HepG2 (cell line): Measurements from ENCODE around the gene MIX23. TPM values are rescaled to one million over a fixed set of nuclear protein-coding genes. Genes with fewer than 3 reads are reported as not detected.

ENCODE experiments used
- ASH2L ChIP-seq: fragments of 300-600, 200-600 bp; sonication (generic); IDR thresholded peaks from 2 replicates; pipeline ENCODE4 v1.7.0; 2017; ENCODE audit warnings: low read depth, mild to moderate bottlenecking, moderate library complexity, mixed read lengths, low read length; ENCODE audit not compliant: insufficient read length
- HNRNPLL ChIP-seq: fragments of 200-400 bp; formaldehyde crosslinking; IDR thresholded peaks from 2 replicates; pipeline ENCODE4 v1.6.1; 2017; ENCODE audit warnings: mild to moderate bottlenecking, low read depth, low read length; ENCODE audit not compliant: poor library complexity, severe bottlenecking
- KLF13 ChIP-seq: sonication (generic); formaldehyde crosslinking; IDR thresholded peaks from 2 replicates; pipeline ENCODE4 v1.4.0; 2020; ENCODE audit warnings: mild to moderate bottlenecking, missing genetic modification reagents
- NCOR1 ChIP-seq: fragments of 200-600 bp; sonication (generic); IDR thresholded peaks from 2 replicates; pipeline ENCODE4 v1.7.0; 2017; ENCODE audit warnings: antibody characterized with exemption, low read length, borderline replicate concordance
- ZNF564 ChIP-seq: sonication (generic); formaldehyde crosslinking; IDR thresholded peaks from 2 replicates; pipeline ENCODE4 v1.8.1; 2023; ENCODE audit warnings: mild to moderate bottlenecking, missing genetic modification reagents
- polyA plus RNA-seq, 8 experiments: library from polyadenylated mRNA; depleted of rRNA in 3 of 8; stranded (reverse) in 7 of 8; unstranded in 1 of 8; fragments of >200 nt; fragmentation: Illumina TruSeq in 4 of 8; extraction: Trizol in 4 of 8; gene quantifications; 2 replicates each; pipeline versions ENCODE4 v1.2.1 to v1.2.3, GENCODE V29; 2011 to 2016; ENCODE audit warnings: low read depth in 4 of 8, missing spikeins in 1 of 8, mixed read lengths in 1 of 8; ENCODE audit not compliant: insufficient read depth in 1 of 8
- total RNA-seq, 5 experiments: library from RNA; depleted of rRNA; stranded (reverse); fragments of >200 nt; fragmentation: Illumina TruSeq; extraction: Trizol; gene quantifications; 2 replicates each; pipeline ENCODE4 v1.2.3, GENCODE V29; 2016; ENCODE audit warnings: low read depth in 1 of 5
- TF ChIP-seq, protein P1 (sequence below): sonication (generic); formaldehyde crosslinking; IDR thresholded peaks from 2 replicates; pipeline ENCODE4 v1.5.0; 2020; ENCODE audit warnings: mild to moderate bottlenecking, missing genetic modification reagents, moderate library complexity
- TF ChIP-seq, protein P2 (sequence below): sonication (generic); formaldehyde crosslinking; IDR thresholded peaks from 2 replicates; pipeline ENCODE4 v1.4.0; 2020; ENCODE audit warnings: missing genetic modification reagents, borderline replicate concordance
- TF ChIP-seq, protein P3 (sequence below), 2 experiments: sonication (generic) in 1 of 2; formaldehyde crosslinking in 1 of 2; IDR thresholded peaks; 2 replicates each; pipeline versions ENCODE4 v1.4.0 to v1.6.1; 2016 to 2020; ENCODE audit warnings: borderline replicate concordance in 1 of 2, low read depth in 1 of 2, mild to moderate bottlenecking in 1 of 2, missing genetic modification reagents in 1 of 2
- TF ChIP-seq, protein P4 (sequence below): sonication (generic); formaldehyde crosslinking; IDR thresholded peaks from 2 replicates; pipeline ENCODE4 v1.4.0; 2020; ENCODE audit warnings: mild to moderate bottlenecking, missing genetic modification reagents
- TF ChIP-seq, protein P5 (sequence below): IDR thresholded peaks from 2 replicates; pipeline ENCODE4 v1.6.1; 2016; ENCODE audit warnings: low read depth, missing genetic modification reagents, missing compliant biosample characterization

Gene MIX23
- total and polyA plus RNA-seq, 2 of the 13 experiments (the other 11 are each of a cell fraction or from before 2014, with no cell fraction given), result 20.0 to 152 TPM

DNA sequence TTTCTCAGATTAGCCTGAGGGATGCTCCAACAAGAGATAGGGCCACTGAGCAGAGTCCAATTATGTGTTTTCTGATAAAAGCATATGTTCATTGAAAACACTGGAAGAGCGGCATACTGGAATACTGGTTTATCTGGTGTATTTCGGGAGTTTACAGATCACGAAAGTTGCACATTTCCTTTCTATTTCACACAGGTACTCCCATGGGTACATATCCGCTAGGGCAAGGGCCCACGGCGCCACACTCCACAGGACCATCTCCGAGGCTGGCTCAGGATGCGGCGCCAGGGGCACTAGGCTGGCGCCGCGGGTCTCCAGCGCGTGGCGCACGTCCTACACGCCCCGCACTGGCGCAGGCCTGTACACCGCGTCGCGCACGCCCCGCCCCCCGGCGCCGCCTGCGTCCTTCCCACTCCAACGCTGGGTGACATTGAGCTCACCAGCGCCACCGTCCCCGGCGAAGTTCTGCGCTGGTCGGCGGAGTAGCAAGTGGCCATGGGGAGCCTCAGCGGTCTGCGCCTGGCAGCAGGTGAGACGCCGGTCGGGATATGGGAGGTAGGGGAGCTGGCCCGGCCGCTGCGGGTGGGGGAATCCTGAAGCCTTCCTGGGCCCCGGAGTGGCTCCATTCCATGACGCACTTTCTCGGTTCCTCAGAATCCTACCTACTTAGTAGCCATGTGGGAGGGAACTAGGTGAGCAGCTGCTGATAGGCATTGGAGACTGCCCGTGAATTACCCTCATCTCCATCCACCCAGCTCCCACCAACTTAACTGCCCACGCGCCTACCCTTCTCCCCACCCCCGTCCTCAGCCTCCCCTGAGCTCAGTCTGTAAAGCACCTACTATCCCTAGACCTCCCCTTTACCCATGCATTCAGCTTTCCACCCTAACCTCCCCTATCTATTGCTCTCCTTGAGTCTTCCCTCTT is 1.0 kb upstream of the MIX23 start, which contains the start of gene FAM162A (continued):
- TF ChIP-seq, protein P1, sequence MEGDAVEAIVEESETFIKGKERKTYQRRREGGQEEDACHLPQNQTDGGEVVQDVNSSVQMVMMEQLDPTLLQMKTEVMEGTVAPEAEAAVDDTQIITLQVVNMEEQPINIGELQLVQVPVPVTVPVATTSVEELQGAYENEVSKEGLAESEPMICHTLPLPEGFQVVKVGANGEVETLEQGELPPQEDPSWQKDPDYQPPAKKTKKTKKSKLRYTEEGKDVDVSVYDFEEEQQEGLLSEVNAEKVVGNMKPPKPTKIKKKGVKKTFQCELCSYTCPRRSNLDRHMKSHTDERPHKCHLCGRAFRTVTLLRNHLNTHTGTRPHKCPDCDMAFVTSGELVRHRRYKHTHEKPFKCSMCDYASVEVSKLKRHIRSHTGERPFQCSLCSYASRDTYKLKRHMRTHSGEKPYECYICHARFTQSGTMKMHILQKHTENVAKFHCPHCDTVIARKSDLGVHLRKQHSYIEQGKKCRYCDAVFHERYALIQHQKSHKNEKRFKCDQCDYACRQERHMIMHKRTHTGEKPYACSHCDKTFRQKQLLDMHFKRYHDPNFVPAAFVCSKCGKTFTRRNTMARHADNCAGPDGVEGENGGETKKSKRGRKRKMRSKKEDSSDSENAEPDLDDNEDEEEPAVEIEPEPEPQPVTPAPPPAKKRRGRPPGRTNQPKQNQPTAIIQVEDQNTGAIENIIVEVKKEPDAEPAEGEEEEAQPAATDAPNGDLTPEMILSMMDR, result peak; percentile 96
- TF ChIP-seq KLF13 (CRISPR knock-in tag), result no peak
- TF ChIP-seq ASH2L, result peak; percentile 22
- TF ChIP-seq, protein P2, sequence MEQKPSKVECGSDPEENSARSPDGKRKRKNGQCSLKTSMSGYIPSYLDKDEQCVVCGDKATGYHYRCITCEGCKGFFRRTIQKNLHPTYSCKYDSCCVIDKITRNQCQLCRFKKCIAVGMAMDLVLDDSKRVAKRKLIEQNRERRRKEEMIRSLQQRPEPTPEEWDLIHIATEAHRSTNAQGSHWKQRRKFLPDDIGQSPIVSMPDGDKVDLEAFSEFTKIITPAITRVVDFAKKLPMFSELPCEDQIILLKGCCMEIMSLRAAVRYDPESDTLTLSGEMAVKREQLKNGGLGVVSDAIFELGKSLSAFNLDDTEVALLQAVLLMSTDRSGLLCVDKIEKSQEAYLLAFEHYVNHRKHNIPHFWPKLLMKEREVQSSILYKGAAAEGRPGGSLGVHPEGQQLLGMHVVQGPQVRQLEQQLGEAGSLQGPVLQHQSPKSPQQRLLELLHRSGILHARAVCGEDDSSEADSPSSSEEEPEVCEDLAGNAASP, result peak; percentile 78
- TF ChIP-seq, protein P3, sequence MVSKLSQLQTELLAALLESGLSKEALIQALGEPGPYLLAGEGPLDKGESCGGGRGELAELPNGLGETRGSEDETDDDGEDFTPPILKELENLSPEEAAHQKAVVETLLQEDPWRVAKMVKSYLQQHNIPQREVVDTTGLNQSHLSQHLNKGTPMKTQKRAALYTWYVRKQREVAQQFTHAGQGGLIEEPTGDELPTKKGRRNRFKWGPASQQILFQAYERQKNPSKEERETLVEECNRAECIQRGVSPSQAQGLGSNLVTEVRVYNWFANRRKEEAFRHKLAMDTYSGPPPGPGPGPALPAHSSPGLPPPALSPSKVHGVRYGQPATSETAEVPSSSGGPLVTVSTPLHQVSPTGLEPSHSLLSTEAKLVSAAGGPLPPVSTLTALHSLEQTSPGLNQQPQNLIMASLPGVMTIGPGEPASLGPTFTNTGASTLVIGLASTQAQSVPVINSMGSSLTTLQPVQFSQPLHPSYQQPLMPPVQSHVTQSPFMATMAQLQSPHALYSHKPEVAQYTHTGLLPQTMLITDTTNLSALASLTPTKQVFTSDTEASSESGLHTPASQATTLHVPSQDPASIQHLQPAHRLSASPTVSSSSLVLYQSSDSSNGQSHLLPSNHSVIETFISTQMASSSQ (IDR thresholded peaks at IDR 0.05; ENCODE audit: low read depth), result no peak
- TF ChIP-seq, protein P3 (CRISPR knock-in tag; IDR thresholded peaks at IDR 0.05; ENCODE audit: borderline replicate concordance), result peak; percentile 81; the same call in 1 of the 2 replicates
- TF ChIP-seq ZNF564 (CRISPR knock-in tag), result peak; percentile 90; the same call in 1 of the 2 replicates
- peak; percentile 93 for TF ChIP-seq HNRNPLL
- TF ChIP-seq, protein P4, sequence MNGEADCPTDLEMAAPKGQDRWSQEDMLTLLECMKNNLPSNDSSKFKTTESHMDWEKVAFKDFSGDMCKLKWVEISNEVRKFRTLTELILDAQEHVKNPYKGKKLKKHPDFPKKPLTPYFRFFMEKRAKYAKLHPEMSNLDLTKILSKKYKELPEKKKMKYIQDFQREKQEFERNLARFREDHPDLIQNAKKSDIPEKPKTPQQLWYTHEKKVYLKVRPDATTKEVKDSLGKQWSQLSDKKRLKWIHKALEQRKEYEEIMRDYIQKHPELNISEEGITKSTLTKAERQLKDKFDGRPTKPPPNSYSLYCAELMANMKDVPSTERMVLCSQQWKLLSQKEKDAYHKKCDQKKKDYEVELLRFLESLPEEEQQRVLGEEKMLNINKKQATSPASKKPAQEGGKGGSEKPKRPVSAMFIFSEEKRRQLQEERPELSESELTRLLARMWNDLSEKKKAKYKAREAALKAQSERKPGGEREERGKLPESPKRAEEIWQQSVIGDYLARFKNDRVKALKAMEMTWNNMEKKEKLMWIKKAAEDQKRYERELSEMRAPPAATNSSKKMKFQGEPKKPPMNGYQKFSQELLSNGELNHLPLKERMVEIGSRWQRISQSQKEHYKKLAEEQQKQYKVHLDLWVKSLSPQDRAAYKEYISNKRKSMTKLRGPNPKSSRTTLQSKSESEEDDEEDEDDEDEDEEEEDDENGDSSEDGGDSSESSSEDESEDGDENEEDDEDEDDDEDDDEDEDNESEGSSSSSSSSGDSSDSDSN (CRISPR knock-in tag), result peak; percentile 96
- TF ChIP-seq, protein P5, sequence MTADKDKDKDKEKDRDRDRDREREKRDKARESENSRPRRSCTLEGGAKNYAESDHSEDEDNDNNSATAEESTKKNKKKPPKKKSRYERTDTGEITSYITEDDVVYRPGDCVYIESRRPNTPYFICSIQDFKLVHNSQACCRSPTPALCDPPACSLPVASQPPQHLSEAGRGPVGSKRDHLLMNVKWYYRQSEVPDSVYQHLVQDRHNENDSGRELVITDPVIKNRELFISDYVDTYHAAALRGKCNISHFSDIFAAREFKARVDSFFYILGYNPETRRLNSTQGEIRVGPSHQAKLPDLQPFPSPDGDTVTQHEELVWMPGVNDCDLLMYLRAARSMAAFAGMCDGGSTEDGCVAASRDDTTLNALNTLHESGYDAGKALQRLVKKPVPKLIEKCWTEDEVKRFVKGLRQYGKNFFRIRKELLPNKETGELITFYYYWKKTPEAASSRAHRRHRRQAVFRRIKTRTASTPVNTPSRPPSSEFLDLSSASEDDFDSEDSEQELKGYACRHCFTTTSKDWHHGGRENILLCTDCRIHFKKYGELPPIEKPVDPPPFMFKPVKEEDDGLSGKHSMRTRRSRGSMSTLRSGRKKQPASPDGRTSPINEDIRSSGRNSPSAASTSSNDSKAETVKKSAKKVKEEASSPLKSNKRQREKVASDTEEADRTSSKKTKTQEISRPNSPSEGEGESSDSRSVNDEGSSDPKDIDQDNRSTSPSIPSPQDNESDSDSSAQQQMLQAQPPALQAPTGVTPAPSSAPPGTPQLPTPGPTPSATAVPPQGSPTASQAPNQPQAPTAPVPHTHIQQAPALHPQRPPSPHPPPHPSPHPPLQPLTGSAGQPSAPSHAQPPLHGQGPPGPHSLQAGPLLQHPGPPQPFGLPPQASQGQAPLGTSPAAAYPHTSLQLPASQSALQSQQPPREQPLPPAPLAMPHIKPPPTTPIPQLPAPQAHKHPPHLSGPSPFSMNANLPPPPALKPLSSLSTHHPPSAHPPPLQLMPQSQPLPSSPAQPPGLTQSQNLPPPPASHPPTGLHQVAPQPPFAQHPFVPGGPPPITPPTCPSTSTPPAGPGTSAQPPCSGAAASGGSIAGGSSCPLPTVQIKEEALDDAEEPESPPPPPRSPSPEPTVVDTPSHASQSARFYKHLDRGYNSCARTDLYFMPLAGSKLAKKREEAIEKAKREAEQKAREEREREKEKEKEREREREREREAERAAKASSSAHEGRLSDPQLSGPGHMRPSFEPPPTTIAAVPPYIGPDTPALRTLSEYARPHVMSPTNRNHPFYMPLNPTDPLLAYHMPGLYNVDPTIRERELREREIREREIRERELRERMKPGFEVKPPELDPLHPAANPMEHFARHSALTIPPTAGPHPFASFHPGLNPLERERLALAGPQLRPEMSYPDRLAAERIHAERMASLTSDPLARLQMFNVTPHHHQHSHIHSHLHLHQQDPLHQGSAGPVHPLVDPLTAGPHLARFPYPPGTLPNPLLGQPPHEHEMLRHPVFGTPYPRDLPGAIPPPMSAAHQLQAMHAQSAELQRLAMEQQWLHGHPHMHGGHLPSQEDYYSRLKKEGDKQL (CRISPR knock-in tag), result peak; percentile 75; the same call in 1 of the 2 replicates
- TF ChIP-seq NCOR1, result no peak
